GM23338 (cell line): ENCODE data around the gene MTHFS. TPM values are rescaled to one million over a fixed set of nuclear protein-coding genes. Genes with fewer than 3 reads are reported as not detected.

Experiments
- ATAC-seq: fragments of 200-7000 bp; cut with Tn5 transposase; 3 replicates; pipeline ENCODE4 v1.9.1; 2020
- DNase-seq: peaks from one replicate; pipeline ENCODE4 v3.0.0-alpha.2; 2015; ENCODE audit warnings: low spot score
- H2AFZ ChIP-seq: fragments of 200-600 bp; sonication (generic); 2 replicates; pipeline ENCODE4 v1.8.0; 2016; ENCODE audit warnings: antibody characterized with exemption, mild to moderate bottlenecking, moderate library complexity
- H3F3A ChIP-seq: fragments of 200-600 bp; sonication (generic); replicated peaks from 2 replicates; pipeline ENCODE4 v1.8.0; 2017; ENCODE audit warnings: antibody characterized with exemption, mixed run types, low read depth
- H3K27ac ChIP-seq: fragments of 200-600 bp; sonication (generic); 2 replicates; pipeline ENCODE4 v1.6.1; 2016; ENCODE audit warnings: low read depth
- H3K27me3 ChIP-seq: fragments of 200-600 bp; sonication (generic); 2 replicates; pipeline ENCODE4 v1.8.0; 2016; ENCODE audit warnings: mild to moderate bottlenecking, mixed run types, moderate library complexity; ENCODE audit not compliant: insufficient read depth
- H3K36me3 ChIP-seq: fragments of 200-600 bp; sonication (generic); 2 replicates; pipeline ENCODE4 v1.8.0; 2016; ENCODE audit warnings: mild to moderate bottlenecking; ENCODE audit not compliant: insufficient read depth
- H3K4me1 ChIP-seq: fragments of 200-600 bp; sonication (generic); 2 replicates; pipeline ENCODE4 v1.8.0; 2016; ENCODE audit warnings: mild to moderate bottlenecking, moderate library complexity; ENCODE audit not compliant: insufficient read depth
- H3K4me2 ChIP-seq: fragments of 200-600 bp; sonication (generic); 2 replicates; pipeline ENCODE4 v1.7.1; 2017; ENCODE audit warnings: mixed run types
- H3K4me3 ChIP-seq: fragments of 200-600 bp; sonication (generic); 2 replicates; pipeline ENCODE4 v1.6.1; 2016; ENCODE audit warnings: mixed run types
- H3K79me2 ChIP-seq: fragments of 200-600 bp; sonication (generic); replicated peaks from 2 replicates; pipeline ENCODE4 v1.8.0; 2017; ENCODE audit warnings: mild to moderate bottlenecking; ENCODE audit not compliant: insufficient read depth
- H3K9me2 ChIP-seq: fragments of 200-600 bp; sonication (generic); 2 replicates; pipeline ENCODE4 v1.8.0; 2017; ENCODE audit not compliant: insufficient read depth
- H4K20me1 ChIP-seq: fragments of 200-600 bp; sonication (generic); replicated peaks from 2 replicates; pipeline ENCODE4 v1.8.0; 2017; ENCODE audit warnings: mild to moderate bottlenecking; ENCODE audit not compliant: insufficient read depth
- H3K27ac Mint-ChIP-seq: 2 replicates; pipeline ENCODE4 v1.8.0; 2020; ENCODE audit warnings: inconsistent platforms, mild to moderate bottlenecking, moderate library complexity, mixed read lengths
- H3K27me3 Mint-ChIP-seq: 3 replicates; pipeline ENCODE4 v1.8.0; 2022; ENCODE audit warnings: low read depth, mild to moderate bottlenecking, moderate library complexity, mixed read lengths, inconsistent platforms; ENCODE audit not compliant: insufficient read depth, poor library complexity
- H3K36me3 Mint-ChIP-seq: 3 replicates; pipeline ENCODE4 v1.8.0; 2021; ENCODE audit warnings: low read depth, mild to moderate bottlenecking, inconsistent platforms, moderate library complexity, mixed read lengths
- H3K4me1 Mint-ChIP-seq: 3 replicates; pipeline ENCODE4 v1.8.0; 2020; ENCODE audit warnings: mild to moderate bottlenecking, inconsistent platforms, mixed read lengths
- H3K4me3 Mint-ChIP-seq: 3 replicates; pipeline ENCODE4 v1.8.0; 2021; ENCODE audit warnings: moderate library complexity, mild to moderate bottlenecking, inconsistent platforms, mixed read lengths
- H3K9me3 Mint-ChIP-seq: 3 replicates; pipeline ENCODE4 v1.8.0; 2020; ENCODE audit warnings: moderate library complexity, mild to moderate bottlenecking, inconsistent platforms, mixed read lengths
- CREB1 ChIP-seq: fragments of 250-450 bp; sonication (Bioruptor Pico); IDR thresholded peaks from 2 replicates; pipeline ENCODE4 v1.5.0; 2020; ENCODE audit warnings: low read depth, mild to moderate bottlenecking, moderate library complexity
- CTCF ChIP-seq, 2 experiments: fragments of 200-600 bp in 1 of 2; sonication (generic) in 1 of 2; conservative IDR thresholded peaks; 2 replicates each; pipeline versions ENCODE4 v1.5.1 to v1.6.1; 2016 to 2017; ENCODE audit warnings: antibody characterized with exemption in 2 of 2, low read depth in 2 of 2, mild to moderate bottlenecking in 2 of 2, moderate library complexity in 1 of 2
- ETS1 ChIP-seq: IDR thresholded peaks from 2 replicates; pipeline ENCODE4 v1.6.1; 2016; ENCODE audit warnings: antibody characterized with exemption
- EZH2 ChIP-seq: fragments of 200-600 bp; sonication (generic); IDR thresholded peaks from one replicate; pipeline ENCODE4 v1.8.0; 2017; ENCODE audit warnings: antibody characterized with exemption, mild to moderate bottlenecking, low read depth; ENCODE audit not compliant: unreplicated experiment
- EZH2phosphoT487 ChIP-seq: fragments of 200-600 bp; sonication (generic); IDR thresholded peaks from one replicate; pipeline ENCODE4 v1.8.1; 2018; ENCODE audit warnings: antibody characterized with exemption; ENCODE audit not compliant: unreplicated experiment
- JUNB ChIP-seq: IDR thresholded peaks from one replicate; pipeline ENCODE4 v1.6.1; 2016; ENCODE audit warnings: antibody characterized with exemption; ENCODE audit not compliant: unreplicated experiment
- NANOG ChIP-seq: IDR thresholded peaks from 2 replicates; pipeline ENCODE4 v1.6.1; 2016; ENCODE audit warnings: antibody characterized with exemption, borderline replicate concordance
- POLR2AphosphoS5 ChIP-seq: IDR thresholded peaks from 2 replicates; pipeline ENCODE4 v1.6.1; 2016; ENCODE audit warnings: antibody characterized with exemption, low read depth
- REST ChIP-seq: IDR thresholded peaks from one replicate; pipeline ENCODE4 v1.6.1; 2018; ENCODE audit warnings: antibody characterized with exemption; ENCODE audit not compliant: unreplicated experiment
- STAT1 ChIP-seq: IDR thresholded peaks from one replicate; pipeline ENCODE4 v1.6.1; 2016; ENCODE audit warnings: antibody characterized with exemption; ENCODE audit not compliant: unreplicated experiment
- ZNF114 ChIP-seq: fragments of 250-450 bp; sonication (Bioruptor Pico); IDR thresholded peaks from 2 replicates; pipeline ENCODE4 v1.5.0; 2020; ENCODE audit warnings: mild to moderate bottlenecking, moderate library complexity
- ZNF331 ChIP-seq: fragments of 250-450 bp; sonication (Bioruptor Pico); IDR thresholded peaks from 2 replicates; pipeline ENCODE4 v1.5.0; 2020; ENCODE audit warnings: low read depth, mild to moderate bottlenecking, moderate library complexity
- ZNF462 ChIP-seq: fragments of 250-450 bp; sonication (Bioruptor Pico); IDR thresholded peaks from 2 replicates; pipeline ENCODE4 v1.5.0; 2020; ENCODE audit warnings: mild to moderate bottlenecking, moderate library complexity
- polyA plus RNA-seq: library from polyadenylated mRNA; unstranded; fragments of >200 nt; fragmentation: Nextera tagmentation; extraction: Ambion mirVana; gene quantifications from 2 replicates; pipeline ENCODE4 v1.2.1, GENCODE V29; 2016
- total RNA-seq: library from RNA; depleted of rRNA; stranded (reverse); fragments of >200 nt; shearing (Covaris generic); gene quantifications from 2 replicates; pipeline ENCODE4 v1.2.3, GENCODE V29; 2014

The MTHFS gene
- total and polyA plus RNA-seq, 2 experiments from 2014 or later, result 33.2 to 62.0 TPM

GRCh38 chr15:79832367-79833120 lies 64.3 kb downstream of the MTHFS start:
- no peak overlapping the region for H3K4me2 ChIP-seq
- H3K4me1 ChIP-seq, result no peaks in the 10 kb centered on the region
- H2AFZ ChIP-seq, result no peak overlapping the region
- H3K27ac Mint-ChIP-seq, result no peak overlapping the region
- peaks cover 2% of the 10 kb centered on the region; the same call in 1 of the 3 replicates for H3K4me1 Mint-ChIP-seq
- H3K9me2 ChIP-seq, result no peaks in the 10 kb centered on the region
- no peaks in the 10 kb centered on the region for H3K27me3 ChIP-seq
- H3K36me3 ChIP-seq, result no peaks in the 10 kb centered on the region
- no peak overlapping the region for H3K4me3 ChIP-seq
- H3K4me3 Mint-ChIP-seq, result no peak overlapping the region
- no peak overlapping the region for H3K27ac ChIP-seq
- peaks cover 3% of the 10 kb centered on the region; the same call in 1 of the 3 replicates for H3K9me3 Mint-ChIP-seq
- no peaks in the 10 kb centered on the region for H3F3A ChIP-seq
- peaks cover 32% of the 10 kb centered on the region for H3K36me3 Mint-ChIP-seq
- no peak for ATAC-seq
- TF ChIP-seq NANOG (no peak), EZH2phosphoT487 (no peak), POLR2AphosphoS5 (no peak), ETS1 (no peak), REST (no peak), STAT1 (no peak), ZNF462 (CRISPR knock-in tag) (no peak), CTCF (conservative IDR thresholded peaks at IDR 0.05; ENCODE audit: low read depth in 2 of 2) (no peak), ZNF331 (CRISPR knock-in tag) (no peak), EZH2 (no peak), ZNF114 (CRISPR knock-in tag) (no peak), JUNB (no peak), CREB1 (no peak)
- no peak for DNase-seq
- H4K20me1 ChIP-seq, result no peaks in the 10 kb centered on the region
- no peaks in the 10 kb centered on the region for H3K79me2 ChIP-seq
- H3K27me3 Mint-ChIP-seq, result peaks cover 2% of the 10 kb centered on the region
